Chondrocyte (in vitro differentiated cells): ENCODE results near the gene C17orf75. TPM values are rescaled to one million over a fixed set of nuclear protein-coding genes. Genes with fewer than 3 reads are reported as not detected.

ENCODE experiments used
- DNase-seq: peaks from one replicate; pipeline ENCODE4 v3.0.0; 2021; ENCODE audit warnings: mixed read lengths, low spot score
- H3K27ac Mint-ChIP-seq: one replicate; pipeline ENCODE4 v1.8.0; 2021; ENCODE audit warnings: mild to moderate bottlenecking, moderate library complexity, mixed read lengths; ENCODE audit not compliant: unreplicated experiment
- H3K27me3 Mint-ChIP-seq: 2 replicates; pipeline ENCODE4 v1.8.0; 2021; ENCODE audit warnings: low read depth, mixed read lengths
- H3K36me3 Mint-ChIP-seq: 2 replicates; pipeline ENCODE4 v1.8.0; 2021; ENCODE audit warnings: low read depth, mixed read lengths
- H3K4me1 Mint-ChIP-seq: 2 replicates; pipeline ENCODE4 v1.8.0; 2021; ENCODE audit warnings: low read depth, mild to moderate bottlenecking, mixed read lengths
- H3K4me3 Mint-ChIP-seq: one replicate; pipeline ENCODE4 v1.8.0; 2021; ENCODE audit warnings: mild to moderate bottlenecking, moderate library complexity, mixed read lengths; ENCODE audit not compliant: unreplicated experiment
- H3K9me3 Mint-ChIP-seq: 2 replicates; pipeline ENCODE4 v1.8.0; 2021; ENCODE audit warnings: low read depth, mixed read lengths
- CTCF ChIP-seq: fragments of 200-600 bp; sonication (generic); IDR thresholded peaks from 2 replicates; pipeline ENCODE4 v1.5.0; 2021; ENCODE audit warnings: antibody characterized with exemption, mild to moderate bottlenecking, moderate library complexity
- total RNA-seq: library from RNA; stranded (reverse); gene quantifications from 3 replicates; pipeline ENCODE4 v1.2.1, GENCODE V29; 2021

Gene C17orf75
- total RNA-seq, 1 donor from 2014 or later: 19.3 TPM

GRCh38 chr17:32350666-32351418 lies 8.9 kb upstream of the C17orf75 start:
- Mint-ChIP-seq H3K9me3 (no peaks in the 10 kb centered on the region), H3K27ac (peak overlapping the region; percentile 100), H3K4me3 (peak overlapping the region; percentile 100), H3K4me1 (peaks cover 51% of the 10 kb centered on the region), H3K36me3 (peaks cover 17% of the 10 kb centered on the region), H3K27me3 (no peaks in the 10 kb centered on the region)
- DNase-seq: no peak
- TF ChIP-seq CTCF: no peak

GRCh38 chr17:32349854-32350665 lies 8.1 kb upstream of the C17orf75 start, which contains the start of gene ZNF207:
Gene ZNF207 (plus strand): TSS chr17:32350157. CDS start chr17:32350286, 129 bp downstream.
- H3K4me3 Mint-ChIP-seq: peak within 1 kb of the TSS; percentile 100
- peak within 1 kb of the TSS; percentile 100 for H3K27ac Mint-ChIP-seq
- H3K27me3 Mint-ChIP-seq: no peaks in the 10 kb centered on the region
- H3K36me3 Mint-ChIP-seq: peaks cover 15% of the 10 kb centered on the region
- H3K9me3 Mint-ChIP-seq: no peaks in the 10 kb centered on the region
- no peak for TF ChIP-seq CTCF
- peaks cover 44% of the 10 kb centered on the region for H3K4me1 Mint-ChIP-seq
- peak; percentile 98 for DNase-seq

- DNase-seq: no peak
- peak overlapping the region; percentile 100 for H3K27ac Mint-ChIP-seq
- no peak for TF ChIP-seq CTCF
- H3K36me3 Mint-ChIP-seq: peaks cover 13% of the 10 kb centered on the region
- peaks cover 39% of the 10 kb centered on the region for H3K4me1 Mint-ChIP-seq
- H3K9me3 Mint-ChIP-seq: no peaks in the 10 kb centered on the region
- H3K27me3 Mint-ChIP-seq: no peaks in the 10 kb centered on the region
- H3K4me3 Mint-ChIP-seq: peak overlapping the region; percentile 100
These were observed 7.5 kb upstream of the C17orf75 start for GRCh38 chr17:32349503-32349853.

GRCh38 chr17:32348483-32348800 lies 6.5 kb upstream of the C17orf75 start:
- H3K9me3 Mint-ChIP-seq: no peaks in the 10 kb centered on the region
- DNase-seq: no peak
- H3K4me3 Mint-ChIP-seq: peak overlapping the region; percentile 100
- H3K27me3 Mint-ChIP-seq: no peaks in the 10 kb centered on the region
- H3K4me1 Mint-ChIP-seq: peaks cover 31% of the 10 kb centered on the region
- no peak for TF ChIP-seq CTCF
- H3K27ac Mint-ChIP-seq: no peak overlapping the region
- peaks cover 11% of the 10 kb centered on the region for H3K36me3 Mint-ChIP-seq

GRCh38 chr17:32345951-32346600 lies 4.1 kb upstream of the C17orf75 start:
- no peaks in the 10 kb centered on the region for H3K27me3 Mint-ChIP-seq
- no peaks in the 10 kb centered on the region for H3K9me3 Mint-ChIP-seq
- DNase-seq: no peak
- peaks cover 8% of the 10 kb centered on the region for H3K36me3 Mint-ChIP-seq
- peaks cover 24% of the 10 kb centered on the region for H3K4me1 Mint-ChIP-seq
- TF ChIP-seq CTCF: no peak
- no peak overlapping the region for H3K27ac Mint-ChIP-seq
- no peak overlapping the region for H3K4me3 Mint-ChIP-seq
